Pons (tissue), 1 donor: ENCODE results near the gene KSR1.
"Not testable (repeated sequence)": the region's sequence is repeated elsewhere in the genome, so short reads cannot be mapped to it uniquely, and the experiment has no call there.

Source experiments
- DNase-seq: peaks from one replicate; pipeline ENCODE4 v3.0.0-alpha.2; 2016; ENCODE audit warnings: low spot score

The KSR1 gene

DNA sequence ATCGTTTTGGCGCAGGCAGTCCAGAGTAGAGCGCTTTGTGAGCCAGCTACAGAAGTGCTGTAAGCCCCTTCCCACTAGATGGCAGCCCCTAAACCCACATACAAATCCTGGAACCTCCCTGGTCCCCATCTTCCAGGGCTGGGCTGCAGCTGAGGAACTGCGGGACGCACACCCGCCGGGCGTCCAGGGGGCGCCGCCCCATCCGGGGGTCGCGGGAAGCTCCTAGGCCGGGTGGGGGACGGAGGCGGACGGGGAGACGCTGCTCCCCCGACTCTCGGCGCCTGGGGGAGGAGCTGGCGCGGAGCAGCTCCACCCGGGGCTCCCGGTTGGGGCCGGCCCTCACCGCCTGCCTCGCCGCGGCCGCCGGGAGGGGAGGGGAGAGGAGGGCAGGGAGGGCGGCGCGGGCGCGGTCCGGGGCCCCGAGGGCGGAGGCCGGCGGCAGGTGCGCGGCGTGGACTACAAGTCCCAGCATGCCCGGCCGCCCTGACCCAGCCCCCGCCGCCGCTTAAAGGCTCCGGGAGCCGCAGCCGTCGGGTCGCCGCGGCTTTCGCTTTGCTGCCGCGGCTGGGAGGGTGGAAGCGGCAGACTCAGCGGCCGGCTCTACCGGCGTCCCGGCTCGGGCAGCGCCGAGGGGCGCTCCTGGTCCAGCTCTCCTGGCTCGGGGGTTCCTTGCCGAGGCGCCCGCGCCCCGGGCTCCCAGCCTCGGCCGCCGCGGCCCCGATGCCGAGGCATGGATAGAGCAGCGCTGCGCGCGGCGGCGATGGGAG, at the start of gene KSR1:
KSR1 (plus strand) TSS at position 535 of the 767 bp plus-strand sequence; CDS start at position 731, 196 bp downstream.
- peak; percentile 87 for DNase-seq

DNA sequence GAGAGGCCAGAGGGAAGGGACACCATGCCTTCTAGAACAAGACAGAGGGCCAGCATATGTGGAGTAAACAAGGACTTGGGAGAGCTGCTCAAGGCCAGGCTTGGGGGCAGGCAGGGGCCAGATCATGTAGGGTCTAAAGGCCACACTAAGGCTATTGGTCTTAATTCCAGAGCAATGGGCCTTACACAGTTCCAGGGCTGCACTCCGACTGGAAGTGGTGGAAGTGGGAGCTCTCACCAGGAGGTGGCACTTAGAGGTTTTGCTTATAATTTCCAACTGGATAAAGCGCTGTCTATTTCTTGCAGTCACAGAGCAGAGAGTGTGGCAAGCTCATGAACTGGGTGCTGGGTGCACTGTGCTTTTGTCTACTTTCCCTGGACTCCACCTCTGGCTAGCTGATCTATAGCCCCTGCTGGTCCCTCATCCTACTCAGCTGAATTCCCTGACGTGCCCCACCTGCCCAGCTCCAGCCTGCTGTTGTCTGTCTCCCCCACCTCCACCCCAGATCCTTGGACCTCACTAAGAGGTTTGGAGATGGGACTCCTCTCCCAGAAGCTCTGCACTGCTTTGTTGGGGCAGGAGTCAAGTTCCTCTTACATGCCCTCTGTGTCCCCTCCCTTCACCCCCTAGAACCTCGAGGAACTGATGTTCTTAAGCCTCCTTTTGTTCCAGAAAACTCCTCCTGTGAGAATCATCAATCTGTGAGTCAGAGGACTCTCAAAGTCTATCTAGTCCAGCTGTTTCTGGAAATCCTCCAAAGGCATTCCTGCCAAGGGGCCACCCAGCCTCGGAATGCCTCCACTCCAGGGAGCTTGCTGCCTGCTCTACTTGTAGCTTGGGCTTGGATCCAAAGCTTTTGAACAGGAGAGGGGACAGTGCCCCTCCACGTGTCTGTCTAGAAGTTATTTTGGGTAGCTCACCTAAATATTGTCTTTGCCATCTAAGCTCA, 48.1 kb upstream of the KSR1 start:
- no peak for DNase-seq

DNA sequence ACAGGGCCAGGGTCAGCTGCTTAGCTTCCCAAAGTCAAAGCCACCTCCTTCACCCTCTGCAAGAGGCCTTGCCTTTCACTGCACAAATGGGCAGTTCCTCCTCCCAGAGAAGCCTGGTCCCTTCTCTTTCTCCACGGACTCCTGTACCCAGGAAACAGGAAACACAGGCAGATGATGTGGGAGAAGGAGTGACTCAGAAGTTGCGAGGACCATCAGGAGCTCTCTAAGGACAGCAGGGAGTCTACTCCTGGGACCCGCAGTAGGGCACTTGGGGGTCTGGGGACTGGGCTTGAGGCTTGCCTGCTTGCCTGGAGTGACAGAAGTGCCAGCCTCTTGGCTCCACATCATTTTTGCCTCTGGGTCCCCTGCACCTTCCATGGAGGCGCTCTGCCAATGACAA, 47.4 kb upstream of the KSR1 start:
- no peak for DNase-seq

DNA sequence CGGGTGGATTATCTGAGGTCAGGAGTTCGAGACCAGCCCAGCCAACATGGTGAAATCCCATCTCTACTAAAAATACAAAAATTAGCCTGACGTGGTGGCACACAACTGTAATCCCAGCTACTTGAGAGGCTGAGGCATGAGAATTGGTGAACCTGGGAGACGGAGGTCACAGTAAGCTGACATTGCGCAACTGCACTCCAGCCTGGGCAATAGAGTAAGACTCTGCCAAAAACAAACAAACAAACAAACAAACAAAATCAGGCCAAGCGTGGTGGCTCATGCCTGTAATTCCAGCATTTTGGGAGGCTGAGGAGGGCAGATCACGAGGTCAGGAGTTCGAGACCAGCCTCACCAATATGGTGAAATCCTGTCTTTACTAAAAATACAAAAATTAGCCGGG, 44.1 kb upstream of the KSR1 start:
- DNase-seq = not testable (repeated sequence)

DNA sequence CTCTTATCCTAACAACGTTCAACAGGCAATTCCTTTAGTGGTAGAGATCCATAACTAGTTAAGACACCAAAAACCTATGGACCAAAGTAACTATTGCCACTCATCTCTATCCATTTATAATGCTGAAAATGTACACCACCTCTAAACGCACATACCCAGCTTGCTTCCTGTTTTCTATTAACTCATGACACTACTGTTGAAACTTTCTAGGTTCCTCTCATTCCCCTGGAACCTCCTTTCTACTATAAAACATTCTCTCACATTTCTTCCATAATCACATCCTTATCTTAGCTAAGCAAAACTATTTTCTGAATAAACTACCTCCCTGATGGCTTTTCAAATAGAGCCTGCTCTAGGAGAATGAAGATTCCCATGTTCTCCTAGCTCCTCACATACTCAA, 42.9 kb upstream of the KSR1 start:
- peak; percentile 40 for DNase-seq

DNA sequence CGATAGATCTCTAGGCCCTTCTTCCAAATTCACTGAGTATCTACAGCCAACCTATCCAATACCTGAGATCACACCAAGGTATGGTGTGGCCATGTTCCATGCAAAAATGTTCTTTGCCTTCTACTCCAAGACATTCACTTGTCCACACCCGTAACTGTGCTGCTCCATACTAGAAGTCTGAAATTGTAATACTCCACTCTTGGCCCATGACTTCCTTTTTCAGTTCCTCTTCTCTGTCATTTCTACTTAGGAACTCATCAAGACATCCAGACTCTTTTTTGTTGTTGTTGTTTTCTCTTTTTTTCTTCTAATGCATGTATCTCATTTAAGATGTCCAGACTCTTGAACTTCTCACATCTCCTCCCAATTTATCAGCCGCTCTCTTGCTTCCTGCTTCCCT, 42.5 kb upstream of the KSR1 start:
- DNase-seq = peak; percentile 69

DNA sequence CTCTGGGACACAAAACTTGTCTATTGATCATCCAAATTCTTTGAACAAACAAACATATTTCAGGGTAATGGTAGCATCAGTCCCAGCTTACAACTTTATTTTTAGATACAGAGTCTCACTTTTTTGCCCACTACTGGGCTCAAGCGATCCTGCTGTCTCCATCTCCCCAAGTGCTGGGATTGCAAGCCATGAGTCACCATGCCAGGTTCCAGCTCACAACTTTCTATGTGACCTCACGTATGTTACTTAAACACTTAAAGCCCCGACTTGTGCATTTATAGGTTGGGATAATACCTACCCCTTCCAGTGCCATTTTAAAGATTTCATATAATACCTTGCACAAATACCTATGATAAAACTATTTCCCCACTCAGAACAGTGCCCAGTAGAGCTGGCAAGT, 42.0 kb upstream of the KSR1 start:
- peak; percentile 11 for DNase-seq

DNA sequence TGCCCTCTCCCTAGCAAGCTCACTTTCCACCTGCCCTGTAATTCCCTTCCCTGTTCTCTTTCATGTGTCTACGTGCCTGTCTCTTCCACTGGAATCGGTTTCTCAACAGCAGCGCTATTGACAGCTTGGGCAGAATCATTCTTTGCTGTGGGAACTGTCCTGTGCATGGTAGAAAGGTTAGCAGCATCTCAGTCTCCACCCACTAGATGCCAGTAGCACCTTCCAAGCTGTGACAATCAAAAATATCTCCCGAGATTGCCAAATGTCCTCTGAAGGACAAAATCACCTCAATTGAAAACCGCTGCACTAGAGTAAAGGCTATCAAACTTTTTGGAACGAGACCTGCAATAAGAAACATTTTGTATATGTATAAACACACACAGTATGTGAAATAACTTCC, 41.6 kb upstream of the KSR1 start:
- no peak for DNase-seq

DNA sequence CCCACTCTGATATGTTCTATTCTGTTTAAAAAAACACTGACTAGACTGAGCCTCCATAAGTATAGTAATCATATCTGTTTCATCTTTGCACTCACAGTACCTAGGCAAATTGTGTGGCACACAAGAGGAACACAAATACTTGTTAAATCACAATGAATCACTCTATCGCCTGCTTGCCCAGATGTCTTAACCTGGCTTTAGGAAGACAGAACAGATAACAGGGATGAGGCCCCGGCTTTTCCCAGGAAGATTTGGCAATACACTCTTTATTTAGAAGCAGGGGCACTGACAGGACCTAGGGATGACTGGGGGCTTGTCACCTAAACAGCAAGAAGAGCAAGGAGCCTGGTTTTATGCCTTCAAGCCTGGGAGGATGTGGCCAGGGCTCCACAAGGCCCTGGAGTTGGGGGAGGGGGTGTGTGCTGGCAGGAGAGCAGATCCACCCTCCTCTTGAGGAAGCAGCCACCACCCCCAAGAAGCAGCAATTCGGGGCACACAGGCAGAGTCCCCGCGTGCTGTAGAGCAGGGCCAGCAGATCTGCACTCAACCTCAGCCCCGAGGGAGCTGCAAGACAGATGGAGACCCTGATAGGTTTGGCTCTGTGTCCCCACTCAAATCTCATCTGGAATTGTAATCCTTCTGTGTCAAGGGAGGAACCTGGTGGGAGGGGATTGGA, 41.0 kb upstream of the KSR1 start:
- no peak for DNase-seq

DNA sequence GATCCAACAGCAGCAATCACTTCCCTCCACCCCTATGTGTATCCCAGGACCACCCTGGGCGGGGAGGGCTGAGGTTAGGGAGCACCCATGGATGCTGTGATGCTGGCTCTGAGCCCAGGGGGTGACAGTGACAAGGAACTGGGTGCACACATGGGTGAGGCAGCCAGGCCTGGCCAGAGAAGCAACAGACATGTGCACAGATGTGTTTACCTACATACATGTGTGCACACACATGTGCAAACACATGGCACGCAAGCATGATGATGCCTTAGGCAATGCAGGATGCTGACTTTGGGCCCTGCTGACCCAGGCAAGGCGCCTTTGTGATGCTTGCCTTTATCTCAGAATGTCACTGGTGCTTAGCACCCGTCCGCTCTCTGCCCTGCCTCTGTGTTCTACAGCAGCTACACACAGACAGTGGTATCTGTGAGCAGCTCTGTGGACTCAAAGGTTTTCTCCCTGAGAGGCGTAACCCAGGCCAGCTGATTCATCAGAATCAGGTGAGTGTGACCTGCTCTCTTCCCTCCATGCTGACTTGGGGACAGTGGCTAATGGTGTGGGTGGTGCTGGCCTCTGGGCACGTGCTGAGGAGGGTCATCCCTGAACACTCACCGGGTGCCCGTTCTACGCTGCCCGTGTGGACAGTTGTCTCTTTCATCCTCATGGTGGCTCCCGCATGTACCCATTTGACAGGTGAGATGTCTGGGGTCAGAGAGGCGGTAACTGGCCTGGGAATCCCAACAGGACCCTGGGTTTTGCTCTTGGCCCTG, 38.5 kb upstream of the KSR1 start:
- DNase-seq = no peak

DNA sequence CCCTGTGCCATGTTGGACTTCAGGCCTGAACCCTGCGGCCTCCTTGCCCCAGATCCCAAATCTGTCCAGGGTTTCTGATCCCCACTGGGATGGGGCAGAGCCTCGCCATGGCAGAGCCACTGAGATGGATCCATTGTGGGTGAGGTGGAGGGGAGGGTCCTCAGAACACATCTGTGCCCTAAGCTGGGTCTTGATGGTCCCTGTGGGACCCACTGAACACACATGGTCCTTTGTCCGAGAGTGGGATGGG, 38.0 kb upstream of the KSR1 start:
- no peak for DNase-seq

DNA sequence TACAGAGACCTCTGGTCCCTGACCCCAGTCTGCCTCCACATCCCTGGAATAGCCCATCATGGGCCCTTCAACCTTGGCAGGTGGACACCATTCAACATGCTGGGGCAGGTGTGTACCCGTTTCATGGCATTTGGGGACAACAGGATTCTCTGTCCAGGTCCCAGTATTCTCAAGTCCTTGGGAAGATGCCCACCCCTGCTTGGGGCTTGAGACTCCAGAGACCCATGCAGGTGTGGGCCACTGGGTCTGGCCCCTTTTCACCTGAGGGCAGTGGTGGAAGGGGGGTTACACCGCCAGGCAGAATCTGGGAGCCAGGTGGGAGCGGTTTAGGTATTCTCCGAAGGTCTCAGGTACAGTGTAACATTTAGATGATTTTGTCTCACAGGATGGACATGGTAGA, 37.1 kb upstream of the KSR1 start:
- DNase-seq = no peak

DNA sequence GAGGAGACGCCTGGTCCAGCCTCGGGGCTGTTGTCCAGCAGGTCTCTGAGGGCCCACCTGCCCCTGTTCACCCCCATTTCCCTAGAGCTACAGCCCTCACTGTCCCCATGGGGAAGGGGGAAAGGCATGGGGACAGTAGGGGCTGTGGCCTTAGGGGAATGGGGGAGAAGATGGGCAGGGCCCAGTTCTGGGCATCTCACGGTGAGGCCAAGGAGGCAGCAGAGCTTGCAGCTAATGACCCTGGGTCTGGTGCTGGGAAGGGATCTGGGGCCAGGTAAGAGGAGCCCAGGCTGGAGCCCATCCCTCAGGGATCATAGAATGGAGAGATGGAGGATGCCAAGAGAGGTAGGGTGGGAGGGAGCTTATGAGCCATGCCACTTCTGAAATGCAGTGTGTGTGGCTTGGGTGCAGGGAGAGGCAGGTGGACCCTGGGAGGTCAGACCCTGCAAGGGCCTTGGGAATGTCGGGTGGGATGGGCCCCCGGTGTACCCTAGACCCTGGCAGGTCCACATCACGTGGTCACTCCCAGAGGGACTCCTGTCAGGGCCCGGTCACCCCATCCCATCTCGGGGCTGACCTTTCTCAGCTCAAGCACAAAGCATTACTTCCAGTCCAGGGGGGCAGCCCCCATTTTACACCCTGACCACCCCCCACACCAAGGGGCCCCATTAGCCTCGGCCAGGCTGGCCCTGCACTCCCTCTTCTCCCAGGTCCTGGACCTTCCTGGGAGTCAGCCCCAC, 35.9 kb upstream of the KSR1 start:
- no peak for DNase-seq

DNA sequence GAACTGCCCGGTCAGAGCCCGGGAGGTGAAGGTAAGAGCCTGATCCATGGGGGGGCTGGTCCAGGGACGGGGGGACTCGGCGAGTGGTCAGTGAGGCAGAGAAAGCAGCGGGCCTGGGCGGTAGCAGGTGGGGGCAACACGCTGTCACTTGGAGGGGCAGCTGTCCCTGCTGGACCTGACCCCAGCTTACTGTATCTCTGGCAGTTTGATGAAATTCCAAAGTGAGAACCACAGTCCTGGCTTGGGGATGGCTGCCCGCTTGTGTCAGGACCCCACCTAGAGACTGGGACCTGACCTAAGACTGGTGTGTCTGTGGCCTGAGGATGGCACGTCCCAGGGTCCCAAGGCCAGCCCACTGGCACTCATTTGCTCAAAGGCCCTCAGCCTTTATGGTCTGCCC, 35.1 kb upstream of the KSR1 start:
- no peak for DNase-seq

DNA sequence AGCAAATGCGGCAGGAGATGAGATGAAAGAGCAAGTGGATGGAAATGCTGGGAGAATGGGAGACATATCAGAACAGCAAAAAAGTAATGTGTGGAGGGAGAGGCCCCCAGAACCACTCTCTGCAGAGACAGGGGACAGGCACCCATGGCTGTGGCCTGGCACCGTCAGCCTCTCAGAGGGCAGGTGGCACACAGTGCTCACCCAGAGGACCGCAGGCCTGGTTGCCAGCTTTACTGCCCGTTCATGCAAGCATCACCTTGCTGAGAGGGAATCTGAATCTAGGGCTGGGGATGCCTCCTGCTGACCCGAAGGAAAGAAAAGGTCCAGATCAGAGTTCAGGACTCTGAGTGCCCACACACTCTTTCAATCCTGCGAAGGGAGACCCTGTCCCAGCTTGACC, 34.6 kb upstream of the KSR1 start:
- not testable (repeated sequence) for DNase-seq

DNA sequence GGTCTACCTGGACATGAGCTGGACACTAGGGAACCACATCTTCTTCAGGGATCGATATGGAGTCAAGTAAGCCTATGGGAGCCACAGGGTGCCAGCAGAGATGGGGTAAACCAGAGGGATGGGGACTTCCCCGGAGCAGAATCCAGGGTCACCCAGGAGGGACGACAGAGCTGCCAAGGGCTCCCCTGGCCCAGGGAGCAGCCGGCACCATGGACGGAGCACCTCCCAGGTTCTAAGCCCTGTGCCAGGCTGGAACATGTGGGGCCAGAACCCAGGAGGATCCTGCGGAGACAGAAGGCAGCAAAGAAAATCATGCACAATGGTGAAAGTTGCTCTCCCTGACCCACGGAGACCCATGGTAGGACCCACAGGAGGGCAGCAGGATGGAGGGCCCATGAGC, 33.6 kb upstream of the KSR1 start:
- DNase-seq = no peak

DNA sequence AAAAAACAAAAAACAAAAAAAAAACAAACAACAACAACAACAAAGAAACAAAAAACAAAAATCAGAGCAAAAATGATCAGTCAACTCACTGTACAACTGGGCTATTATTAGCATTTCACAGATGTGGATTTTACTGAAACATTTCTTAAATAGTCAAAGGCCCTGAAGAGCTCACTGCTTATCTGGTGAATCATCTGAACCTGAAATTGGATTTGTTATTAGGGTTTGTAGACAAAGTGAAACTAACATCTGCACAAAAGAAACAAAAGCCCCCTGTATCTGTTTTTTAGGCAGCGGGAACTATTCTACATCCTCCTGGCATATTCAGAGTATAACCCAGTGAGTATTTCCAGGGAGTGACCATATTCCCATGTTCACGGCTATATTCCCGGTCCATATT, 32.6 kb upstream of the KSR1 start:
- DNase-seq = no peak

DNA sequence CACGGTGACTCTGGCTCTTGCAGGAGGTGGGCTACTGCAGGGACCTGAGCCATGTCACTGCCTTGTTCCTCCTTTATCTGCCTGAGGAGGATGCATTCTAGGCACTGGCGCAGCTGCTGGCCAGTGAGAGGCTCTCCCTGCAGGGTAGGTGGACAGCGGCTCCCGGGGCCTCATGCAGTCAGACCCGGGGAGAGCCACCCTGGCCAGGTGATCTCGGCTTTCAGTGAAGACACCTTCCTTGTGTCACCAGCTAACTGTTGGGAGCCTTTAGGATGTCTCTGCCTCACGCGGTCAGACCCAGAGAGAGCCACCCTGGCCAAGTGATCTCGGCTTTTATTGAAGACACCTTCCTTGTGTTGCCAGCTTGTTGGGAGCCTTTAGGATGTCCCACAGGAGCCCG, 31.7 kb upstream of the KSR1 start:
- DNase-seq = no peak

DNA sequence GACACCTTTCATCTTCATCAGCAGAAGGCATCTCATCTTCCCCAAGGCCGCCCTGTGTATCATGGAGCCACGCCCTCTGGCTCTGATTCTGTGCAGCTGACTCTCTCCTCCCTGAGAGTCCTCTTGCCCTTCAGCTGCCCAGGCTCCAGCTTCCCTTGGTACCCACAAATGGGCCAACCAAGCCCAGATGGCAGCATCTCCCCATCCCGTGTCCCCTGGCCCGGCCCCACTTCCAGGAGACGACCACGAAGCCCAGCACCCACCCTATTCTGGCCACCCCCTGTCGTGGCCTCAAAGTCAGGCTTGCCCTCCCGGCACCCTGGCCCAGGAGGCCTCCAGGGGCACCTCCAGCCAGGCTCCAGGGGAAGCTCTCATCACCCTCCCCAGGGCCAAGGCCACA, 31.3 kb upstream of the KSR1 start:
- DNase-seq = no peak

DNA sequence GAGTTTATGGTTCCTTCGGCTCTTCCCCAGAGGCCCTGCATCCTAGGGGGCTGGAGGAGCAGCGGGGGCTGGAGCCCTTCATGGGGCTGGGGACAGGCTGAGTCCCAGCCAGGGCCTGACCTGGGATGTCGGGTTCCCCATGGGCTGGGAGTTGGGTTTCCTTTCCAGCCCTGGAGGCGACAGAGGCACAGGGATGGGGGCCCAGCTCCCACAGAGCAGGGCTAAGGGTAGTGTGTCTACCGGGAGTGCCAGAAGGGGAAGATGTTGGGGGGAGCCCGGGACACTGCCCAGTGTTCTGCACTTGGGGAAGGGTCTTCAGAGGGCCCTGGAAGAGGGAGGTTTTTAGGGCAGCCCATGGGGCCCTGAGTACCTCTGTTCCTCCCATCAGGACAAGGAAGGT, 30.7 kb upstream of the KSR1 start:
- not testable (repeated sequence) for DNase-seq

DNA sequence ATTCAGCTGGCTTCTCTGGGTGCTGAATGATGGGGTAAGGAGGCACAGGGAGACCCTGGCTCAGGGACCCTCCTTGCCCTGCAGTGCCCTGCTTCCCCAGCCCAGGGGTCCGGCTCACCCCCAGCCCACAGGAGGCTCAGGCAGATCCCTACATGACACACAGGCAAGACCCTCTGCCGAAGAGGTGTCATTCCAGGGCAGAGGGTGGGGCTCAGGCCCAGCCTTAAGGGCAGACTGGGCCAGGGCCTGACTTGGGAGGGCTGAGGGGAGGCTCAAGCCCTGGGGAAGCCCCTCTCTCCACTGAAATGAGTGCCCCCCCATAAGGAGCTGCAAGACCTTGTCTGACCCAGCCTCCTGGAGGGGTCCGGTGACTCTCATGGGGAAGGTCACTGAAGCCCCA, 30.3 kb upstream of the KSR1 start:
- no peak for DNase-seq

DNA sequence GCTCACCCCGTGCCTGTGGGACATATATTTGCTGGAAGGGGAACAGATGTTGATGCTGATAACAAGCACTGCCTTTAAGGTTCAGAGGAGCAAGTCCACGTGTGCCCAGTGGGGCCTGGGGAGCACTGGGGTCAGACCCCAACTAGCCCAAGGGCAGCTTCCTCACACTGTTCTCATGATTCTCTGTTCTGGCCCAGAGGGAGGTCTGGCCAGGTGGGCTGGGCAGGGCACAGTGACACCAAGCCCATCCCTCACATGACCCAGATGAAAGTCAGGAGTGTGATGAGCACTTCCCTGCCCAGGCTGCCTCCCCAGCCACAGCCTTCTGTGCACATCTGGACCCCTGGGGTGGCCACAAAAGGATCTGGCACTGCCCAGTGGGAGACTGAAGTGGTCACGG, 29.8 kb upstream of the KSR1 start:
- not testable (repeated sequence) for DNase-seq
